Measurements from ENCODE around the gene LRP1B. TPM values are rescaled to one million over a fixed set of nuclear protein-coding genes. Genes with fewer than 3 reads are reported as not detected.

The LRP1B gene
- polyA plus RNA-seq, 3 donors, result 0.77 to 1.1 (median 1.1) TPM

- DNase-seq (ENCODE audit: extremely low read depth in 1 of 11, low read depth in 9 of 11, low spot score in 4 of 11), result no peak
Observed at GRCh38 chr2:140804700-140805260, 1326.0 kb downstream of the LRP1B start.

DNA sequence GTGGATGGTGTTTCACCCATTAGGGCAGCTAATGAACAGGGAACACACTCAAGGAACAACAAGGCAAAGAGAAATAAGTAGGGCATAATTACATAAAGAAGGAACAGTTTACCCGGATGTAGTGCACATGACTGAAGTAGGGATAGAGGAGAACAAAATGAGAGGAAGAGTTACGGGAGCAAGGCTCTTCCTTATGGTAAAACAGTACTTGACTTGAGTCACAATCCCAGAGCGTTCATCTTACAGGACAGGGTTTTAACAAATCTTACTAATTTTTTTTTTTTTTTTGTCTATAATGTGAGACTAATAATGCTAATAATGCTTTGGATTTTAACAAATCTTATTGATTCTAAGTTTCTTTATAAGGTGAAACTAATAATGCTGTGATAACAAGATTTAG, 1329.5 kb downstream of the LRP1B start:
- no peak for DNase-seq (ENCODE audit: extremely low read depth in 1 of 11, low read depth in 9 of 11, low spot score in 4 of 11)

DNA sequence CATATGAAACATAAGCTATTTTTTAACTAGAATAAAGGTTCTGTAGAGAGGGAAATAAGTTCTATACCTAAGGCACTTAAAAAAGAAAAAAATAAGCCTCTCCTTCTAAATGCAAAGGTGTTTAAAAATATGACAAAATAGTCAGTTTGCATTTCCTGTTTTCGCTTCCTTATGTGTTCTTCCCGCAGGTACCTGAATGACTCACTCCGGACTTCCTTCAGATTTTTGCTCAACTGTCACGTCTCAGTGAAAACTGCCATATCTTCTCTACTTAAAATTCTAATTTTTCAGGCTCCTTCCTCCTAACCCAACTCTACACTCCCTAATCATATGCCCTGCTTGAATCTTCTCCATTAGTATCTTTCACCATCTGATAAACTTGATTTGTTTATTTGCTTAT, 1333.1 kb downstream of the LRP1B start:
- no peak for DNase-seq (ENCODE audit: extremely low read depth in 1 of 11, low read depth in 9 of 11, low spot score in 4 of 11)

GRCh38 chr2:140791802-140792201, 1339.0 kb downstream of the LRP1B start:
- DNase-seq (ENCODE audit: extremely low read depth in 1 of 11, low read depth in 9 of 11, low spot score in 4 of 11), result no peak

- DNase-seq (ENCODE audit: extremely low read depth in 1 of 11, low read depth in 9 of 11, low spot score in 4 of 11), result no peak
Observed at GRCh38 chr2:140786585-140786984, 1344.2 kb downstream of the LRP1B start.

DNA sequence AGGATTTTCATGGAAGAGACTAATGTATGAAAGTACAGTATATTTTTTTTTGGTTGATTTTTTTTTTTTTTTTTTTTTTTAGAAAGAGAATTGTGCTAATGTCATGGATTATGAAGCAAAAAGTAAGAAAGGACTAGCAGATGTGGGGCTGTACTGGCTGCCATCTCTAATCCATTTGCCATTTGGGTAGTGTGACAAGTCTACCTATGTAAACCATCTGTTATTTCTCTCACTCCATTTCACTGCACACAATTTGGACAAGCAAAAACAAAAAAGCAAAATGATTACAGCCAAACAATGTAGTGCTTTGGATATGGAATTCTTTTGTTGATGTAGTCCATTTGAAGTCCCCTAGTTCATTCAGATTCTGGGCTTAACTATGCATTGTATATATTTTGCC, 1355.4 kb downstream of the LRP1B start:
- no peak for DNase-seq (ENCODE audit: extremely low read depth in 1 of 11, low read depth in 9 of 11, low spot score in 4 of 11)

GRCh38 chr2:140770645-140771044, 1360.2 kb downstream of the LRP1B start:
- no peak for DNase-seq (ENCODE audit: extremely low read depth in 1 of 11, low read depth in 9 of 11, low spot score in 4 of 11)

DNA sequence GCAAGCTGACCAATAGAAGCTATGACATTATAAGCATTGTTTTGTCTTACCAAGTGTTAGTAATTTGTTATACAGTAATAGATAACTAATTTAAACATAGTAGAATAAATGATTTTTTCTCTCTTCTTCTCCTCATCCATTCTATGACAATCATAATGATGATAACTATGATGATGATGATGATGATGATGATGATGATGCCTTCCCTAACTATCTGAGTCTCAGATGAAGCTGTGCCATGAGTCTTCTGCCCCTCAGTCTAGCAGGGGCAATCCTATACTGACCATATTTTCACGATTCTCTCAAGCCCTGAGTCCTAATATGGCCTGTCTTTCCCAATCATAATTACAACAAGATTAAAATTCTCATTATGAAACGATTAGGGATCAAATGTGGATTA, 1369.0 kb downstream of the LRP1B start:
- no peak for DNase-seq (ENCODE audit: extremely low read depth in 1 of 11, low read depth in 9 of 11, low spot score in 4 of 11)

DNA sequence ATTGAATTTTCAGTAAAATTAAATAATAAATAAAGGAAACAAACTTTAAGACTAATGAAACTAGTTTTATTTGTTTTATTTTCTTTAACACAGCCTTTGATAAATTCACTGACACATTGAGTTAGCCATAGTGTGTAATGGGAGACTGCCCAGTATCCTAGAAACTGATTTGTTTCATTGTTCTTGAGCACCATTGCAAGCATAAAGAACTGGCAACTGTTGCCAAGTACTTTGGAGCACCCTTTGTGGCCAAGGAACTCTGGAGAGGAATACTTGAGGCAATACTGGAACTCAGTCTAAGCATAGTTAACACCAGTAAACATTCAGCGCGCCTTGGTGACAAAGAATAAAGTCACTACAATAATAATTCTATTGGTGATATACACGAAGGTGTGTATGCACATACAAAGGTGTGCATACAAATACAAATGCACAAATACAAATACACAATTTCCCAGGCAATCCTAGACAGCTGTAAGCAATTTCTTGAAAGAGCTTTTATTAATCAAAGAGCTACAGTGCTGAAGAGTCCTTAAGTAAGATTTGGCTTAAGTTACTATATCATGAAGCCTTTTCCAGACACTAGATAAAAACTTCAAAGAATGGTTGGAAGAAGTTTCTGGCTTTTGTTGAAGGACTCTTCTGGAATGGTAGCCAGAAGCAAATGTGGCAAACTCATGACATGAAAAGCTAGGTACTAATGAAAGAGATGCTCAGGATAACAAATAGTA, 1371.2 kb downstream of the LRP1B start:
- no peak for DNase-seq (ENCODE audit: extremely low read depth in 1 of 11, low read depth in 9 of 11, low spot score in 4 of 11)

DNA sequence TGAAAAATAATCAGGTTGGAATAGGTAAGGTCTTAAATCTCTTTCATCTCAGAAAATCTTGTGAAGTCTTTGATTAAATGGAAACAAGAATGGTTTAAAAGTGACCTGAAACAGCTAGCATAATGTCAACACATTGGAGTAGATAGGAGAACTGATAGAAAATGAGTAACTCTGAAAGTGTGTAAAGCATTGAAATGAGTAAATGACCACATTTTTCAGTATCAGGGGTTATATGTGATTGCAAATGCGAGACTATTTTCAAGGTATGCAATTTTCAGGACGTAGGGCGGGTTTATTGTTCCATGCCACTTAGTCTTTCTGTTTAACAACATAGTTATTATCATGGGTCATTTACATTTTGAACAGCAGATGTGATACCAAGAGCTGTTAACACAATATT, 1383.2 kb downstream of the LRP1B start:
- no peak for DNase-seq (ENCODE audit: extremely low read depth in 1 of 11, low read depth in 9 of 11, low spot score in 4 of 11)

DNA sequence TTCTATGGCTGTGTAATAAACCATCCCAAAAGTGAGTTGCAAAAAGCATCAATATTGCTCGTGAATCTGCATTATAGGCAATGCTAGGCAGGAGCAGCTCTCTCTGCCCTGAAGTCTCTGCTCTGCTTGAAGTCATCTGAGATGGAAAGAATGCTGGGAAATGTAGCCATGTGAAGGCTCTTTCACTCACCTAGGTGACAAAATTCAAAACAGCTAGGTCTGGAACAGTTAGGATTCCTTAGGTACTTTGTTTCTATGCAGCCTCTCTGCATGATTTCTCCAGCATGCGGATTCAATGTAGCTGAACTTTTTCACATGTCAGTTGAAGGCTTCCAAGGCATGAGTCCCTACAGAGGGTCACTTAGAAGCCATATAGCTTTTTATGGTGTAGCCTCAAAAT, 1383.7 kb downstream of the LRP1B start:
- no peak for DNase-seq (ENCODE audit: extremely low read depth in 1 of 11, low read depth in 9 of 11, low spot score in 4 of 11)

DNA sequence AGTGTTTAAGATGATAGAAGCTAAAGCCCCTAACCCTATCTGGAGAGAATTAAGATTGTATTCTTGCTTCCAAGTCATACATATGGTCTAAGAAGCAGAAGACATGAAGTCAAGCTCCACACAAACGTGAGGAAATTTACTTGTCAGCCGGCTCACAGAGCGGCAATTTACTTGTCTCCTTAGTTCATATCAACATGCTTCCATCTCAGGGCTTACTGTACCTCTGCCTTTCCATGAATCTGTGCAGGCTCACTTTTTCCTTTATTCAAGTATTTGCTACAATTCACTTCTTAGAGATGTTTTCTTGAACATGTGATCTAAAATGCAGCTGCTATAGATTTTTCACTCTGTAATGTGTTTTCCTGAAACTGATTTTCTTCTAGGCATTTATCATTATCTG, 1386.4 kb downstream of the LRP1B start:
- no peak for DNase-seq (ENCODE audit: extremely low read depth in 1 of 11, low read depth in 9 of 11, low spot score in 4 of 11)

- no peak for DNase-seq (ENCODE audit: extremely low read depth in 1 of 11, low read depth in 9 of 11, low spot score in 4 of 11)
Observed at GRCh38 chr2:140737006-140737405, 1393.8 kb downstream of the LRP1B start.

- DNase-seq (ENCODE audit: extremely low read depth in 1 of 11, low read depth in 9 of 11, low spot score in 4 of 11), result no peak
Observed at GRCh38 chr2:140734992-140735391, 1395.8 kb downstream of the LRP1B start.

GRCh38 chr2:140718999-140719398, 1411.8 kb downstream of the LRP1B start:
- no peak for DNase-seq (ENCODE audit: extremely low read depth in 1 of 11, low read depth in 9 of 11, low spot score in 4 of 11)

GRCh38 chr2:140717481-140717880, 1413.3 kb downstream of the LRP1B start:
- DNase-seq (ENCODE audit: extremely low read depth in 1 of 11, low read depth in 9 of 11, low spot score in 4 of 11), result no peak

- DNase-seq (ENCODE audit: extremely low read depth in 1 of 11, low read depth in 9 of 11, low spot score in 4 of 11), result no peak
Observed at GRCh38 chr2:140714586-140714985, 1416.2 kb downstream of the LRP1B start.

- DNase-seq (ENCODE audit: extremely low read depth in 1 of 11, low read depth in 9 of 11, low spot score in 4 of 11), result no peak
Observed at GRCh38 chr2:140711867-140712266, 1418.9 kb downstream of the LRP1B start.

- no peak for DNase-seq (ENCODE audit: extremely low read depth in 1 of 11, low read depth in 9 of 11, low spot score in 4 of 11)
Observed at GRCh38 chr2:140701726-140702125, 1429.1 kb downstream of the LRP1B start.

DNA sequence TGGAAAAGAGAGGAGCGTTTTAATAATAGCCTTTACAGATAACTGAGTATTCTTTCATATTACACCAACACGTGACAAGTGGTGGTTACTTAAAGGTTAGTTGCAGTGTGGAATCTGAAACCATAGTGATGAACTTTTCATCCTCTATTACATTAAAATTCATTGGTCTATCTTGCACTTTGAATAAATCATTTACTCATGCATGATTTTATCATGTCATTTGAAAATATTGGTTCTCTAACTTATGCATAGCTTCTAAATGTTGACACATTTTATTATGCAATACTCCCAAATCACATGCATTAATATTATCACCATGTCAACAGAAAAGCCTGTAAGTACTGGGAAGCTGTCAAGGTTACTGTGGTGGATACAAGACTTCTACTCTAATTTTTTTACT, 1432.2 kb downstream of the LRP1B start:
- no peak for DNase-seq (ENCODE audit: extremely low read depth in 1 of 11, low read depth in 9 of 11, low spot score in 4 of 11)

- no peak for DNase-seq (ENCODE audit: extremely low read depth in 1 of 11, low read depth in 9 of 11, low spot score in 4 of 11)
Observed at GRCh38 chr2:140696449-140696848, 1434.4 kb downstream of the LRP1B start.
